Heart left ventricle (tissue), 16 donors: ENCODE results near the gene TICRR. TPM values are rescaled to one million over a fixed set of nuclear protein-coding genes. Genes with fewer than 3 reads are reported as not detected.
"Not testable (repeated sequence)": the region's sequence is repeated elsewhere in the genome, so short reads cannot be mapped to it uniquely, and the experiment has no call there.

Experiments
- ATAC-seq, 4 donors: fragments of 200-7000 bp; cut with Tn5 transposase; one replicate each; pipeline ENCODE4 v1.9.1; 2020 to 2022; ENCODE audit warnings: moderate library complexity in 4 of 4, mild to moderate bottlenecking in 3 of 4, moderate number of reproducible peaks in 1 of 4
- DNase-seq, 5 donors: peaks; one replicate each; pipeline ENCODE4 v3.0.0-alpha.2; 2020
- H3K27ac ChIP-seq, 12 donors: fragments of 200-600 bp; sonication (generic) in 4 of 12; one replicate each; pipeline versions ENCODE4 v1.5.0 to v1.8.0; 2016 to 2022; ENCODE audit warnings: mild to moderate bottlenecking in 2 of 12
- H3K27me3 ChIP-seq, 9 donors: fragments of 200-600 bp; sonication (generic) in 2 of 9; one replicate each; pipeline versions ENCODE4 v1.5.1 to v1.8.0; 2016 to 2022; ENCODE audit warnings: mild to moderate bottlenecking in 3 of 9
- H3K36me3 ChIP-seq, 9 donors: fragments of 200-600 bp; sonication (generic) in 2 of 9; one replicate each; pipeline versions ENCODE4 v1.5.0 to v1.8.0; 2018 to 2022; ENCODE audit warnings: mild to moderate bottlenecking in 2 of 9
- H3K4me1 ChIP-seq, 12 donors: fragments of 200-600 bp; sonication (generic) in 4 of 12; one replicate each; pipeline versions ENCODE4 v1.5.0 to v1.8.0; 2016 to 2022; ENCODE audit warnings: mild to moderate bottlenecking in 3 of 12
- H3K4me3 ChIP-seq, 12 donors: fragments of 200-600 bp; sonication (generic) in 4 of 12; one replicate each; pipeline versions ENCODE4 v1.5.0 to v1.8.0; 2017 to 2022; ENCODE audit warnings: mild to moderate bottlenecking in 9 of 12, moderate library complexity in 4 of 12
- H3K9me3 ChIP-seq, 12 donors: fragments of 200-600 bp; sonication (generic) in 4 of 12; one replicate each; pipeline versions ENCODE4 v1.5.0 to v1.8.0; 2016 to 2022; ENCODE audit warnings: mild to moderate bottlenecking in 1 of 12
- POLR2A ChIP-seq, 2 donors: fragments of 450-650 bp; IDR thresholded peaks; one replicate each; pipeline ENCODE4 v1.6.1; 2017; ENCODE audit warnings: antibody characterized with exemption in 2 of 2, mild to moderate bottlenecking in 2 of 2, moderate library complexity in 2 of 2
- WGBS, 4 donors: extraction: QIAGEN DNeasy Blood & Tissue Kit in 2 of 4; methylation state at CpG; one replicate each; pipeline versions ENCODE4 v1.1.5 to v1.1.7; 2013 to 2018; 5-methylcytosine and 5-hydroxymethylcytosine counted together
- intact Hi-C, 10 donors: fragments of 100-400 bp; cut with DNase I; formaldehyde crosslinking; loops; one replicate each; pipeline versions ENCODE4 v1.11.1 to v1.14.2; 2022
- polyA plus RNA-seq, 2 donors: library from polyadenylated mRNA; stranded (reverse); fragments of 200-250 nt; gene quantifications; one replicate each; pipeline ENCODE4 v1.2.3, GENCODE V29; 2013
- total RNA-seq, 9 donors: library from RNA; depleted of rRNA in 2 of 9; stranded (reverse); fragments of >200 nt in 2 of 9; fragmentation: NEBNext Ultra II Directional in 3 of 9; extraction: Animal tissue kit (Norgen Biotek cat#: 25700) in 3 of 9; gene quantifications; one replicate each; pipeline versions ENCODE4 v1.1.0 to v1.2.4, GENCODE V29; 2016 to 2023
- TF ChIP-seq, protein P1 (sequence below), 12 donors: fragments of 200-600 bp; sonication (generic) in 4 of 12; IDR thresholded peaks; one replicate each; pipeline versions ENCODE4 v1.5.0 to v1.8.0; 2018 to 2022; ENCODE audit warnings: antibody characterized with exemption in 12 of 12, mild to moderate bottlenecking in 5 of 12
- donor health status: ischemic (EF 13 %, LVEDD 7.1; RV severe dilation, severe dysfunction).
- donor health status: healthy with polysubstance abuse.
- donor health status: DM: no; HTN: yes; CAD: no.
- donor health status: DM: no; HTN: no; CAD: no.
- donor health status: ischemic (EF 25% LVEDD 6.9; RV normal size, moderate dysfunction).
- donor health status: ischemic (EF 25% LVEDD 5.7; RV mildly dilated, moderate dysfunction).
- donor health status: healthy.
- donor health status: DM: yes; HTN: yes; CAD: no.
- donor health status: ischemic (EF 35%, LVEDD 5.7; RV mildly dilated, moderate dysfunction).
- donor health status: nonischemic (EF 11% LVEDD 7.7; RV severe dilation, severe dysfunction).
- donor health status: DM: yes; HTN: yes; CAD: no.
- donor health status: PGD.
- donor health status: ischemic (EF 29% LVEDD 5.4; RV normal size, mild dysfunction).
- donor health status: nonischemic (EF 23%, LVEDD 6.1; RV moderate dilation, normal function).

Gene TICRR
- total and polyA plus RNA-seq, 11 donors, result 0.04 to 1.4 (median 0.08) TPM; not detected in 4

DNA sequence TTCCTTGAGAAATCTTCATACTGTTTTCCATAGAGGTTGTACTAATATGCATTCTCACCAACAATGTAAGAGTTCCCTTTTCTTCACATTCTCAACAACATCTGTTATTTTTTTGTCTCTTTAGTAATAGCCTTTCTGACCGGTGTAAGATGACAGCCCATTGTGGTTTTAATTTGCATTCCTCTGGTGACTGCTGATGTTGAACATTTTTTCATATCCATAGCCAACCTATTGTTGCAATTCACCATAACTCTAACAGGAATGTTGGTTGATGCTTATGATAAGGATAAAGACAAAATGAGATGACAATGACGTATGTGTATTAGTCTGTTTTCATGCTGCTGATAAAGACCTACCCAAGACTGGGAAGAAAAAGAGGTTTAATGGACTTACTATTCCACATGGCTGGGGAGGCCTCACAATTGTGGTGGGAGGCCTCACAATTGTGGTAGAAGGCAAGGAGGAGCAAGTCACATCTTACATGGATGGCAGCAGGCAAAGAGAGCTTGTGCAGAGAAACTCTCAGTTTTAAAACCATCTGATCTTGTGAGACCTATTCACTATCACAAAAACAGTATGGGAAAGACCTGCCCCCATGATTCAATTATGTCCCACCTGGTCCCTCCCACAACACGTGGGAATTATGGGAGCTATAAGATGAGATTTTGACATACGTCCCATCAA lies 41.3 kb upstream of the TICRR start:
- H3K36me3 ChIP-seq, result no peaks in the 10 kb centered on the region
- no peak for DNase-seq
- no peak overlapping the region for H3K27ac ChIP-seq
- intact Hi-C loops, result no loop called here
- no peaks in the 10 kb centered on the region for H3K27me3 ChIP-seq
- ATAC-seq, result no peak
- H3K4me1 ChIP-seq, result no peaks in the 10 kb centered on the region
- no peak overlapping the region for H3K4me3 ChIP-seq
- TF ChIP-seq POLR2A (IDR thresholded peaks at IDR 0.05), result no peak
- TF ChIP-seq, protein P1, sequence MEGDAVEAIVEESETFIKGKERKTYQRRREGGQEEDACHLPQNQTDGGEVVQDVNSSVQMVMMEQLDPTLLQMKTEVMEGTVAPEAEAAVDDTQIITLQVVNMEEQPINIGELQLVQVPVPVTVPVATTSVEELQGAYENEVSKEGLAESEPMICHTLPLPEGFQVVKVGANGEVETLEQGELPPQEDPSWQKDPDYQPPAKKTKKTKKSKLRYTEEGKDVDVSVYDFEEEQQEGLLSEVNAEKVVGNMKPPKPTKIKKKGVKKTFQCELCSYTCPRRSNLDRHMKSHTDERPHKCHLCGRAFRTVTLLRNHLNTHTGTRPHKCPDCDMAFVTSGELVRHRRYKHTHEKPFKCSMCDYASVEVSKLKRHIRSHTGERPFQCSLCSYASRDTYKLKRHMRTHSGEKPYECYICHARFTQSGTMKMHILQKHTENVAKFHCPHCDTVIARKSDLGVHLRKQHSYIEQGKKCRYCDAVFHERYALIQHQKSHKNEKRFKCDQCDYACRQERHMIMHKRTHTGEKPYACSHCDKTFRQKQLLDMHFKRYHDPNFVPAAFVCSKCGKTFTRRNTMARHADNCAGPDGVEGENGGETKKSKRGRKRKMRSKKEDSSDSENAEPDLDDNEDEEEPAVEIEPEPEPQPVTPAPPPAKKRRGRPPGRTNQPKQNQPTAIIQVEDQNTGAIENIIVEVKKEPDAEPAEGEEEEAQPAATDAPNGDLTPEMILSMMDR (IDR thresholded peaks at IDR 0.05), result no peak
- WGBS, 4 donors, result 84 to 88% (median 85%) methylated on average over 4 of the region's 4 CpGs
- peaks cover 0 to 16% (median 8%) of the 10 kb centered on the region in 12 donors for H3K9me3 ChIP-seq

DNA sequence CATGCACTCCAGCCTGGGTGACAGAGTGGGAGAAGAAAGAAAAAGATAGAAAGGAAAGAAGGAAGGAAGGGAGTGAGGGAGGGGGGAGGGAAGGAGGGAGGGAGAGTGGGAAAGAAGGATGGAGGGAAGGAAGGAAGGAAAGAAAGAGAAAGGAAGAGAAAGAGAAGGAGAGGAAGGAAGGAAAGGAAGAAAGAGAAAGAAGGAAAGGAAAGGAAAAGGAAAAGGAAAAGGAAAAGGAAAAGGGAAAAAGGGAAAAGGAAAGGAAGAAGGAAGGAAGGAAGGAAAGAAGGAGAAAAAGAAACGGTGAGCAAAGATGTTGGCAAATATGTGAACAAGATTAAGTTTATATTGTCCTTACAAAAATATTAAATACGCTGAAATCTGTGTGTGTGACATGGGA lies 36.2 kb upstream of the TICRR start:
- TF ChIP-seq POLR2A (IDR thresholded peaks at IDR 0.05), result no peak
- TF ChIP-seq, protein P1 (IDR thresholded peaks at IDR 0.05), result no peak
- intact Hi-C loops, result no loop called here
- H3K4me1 ChIP-seq, result no peaks in the 10 kb centered on the region
- peaks cover 0 to 8% (median 0%) of the 10 kb centered on the region in 9 donors for H3K27me3 ChIP-seq
- no peaks in the 10 kb centered on the region for H3K36me3 ChIP-seq
- no peak overlapping the region for H3K27ac ChIP-seq
- DNase-seq, result no peak
- H3K4me3 ChIP-seq, result no peak overlapping the region
- WGBS, 4 donors, result 60 to 77% (median 71%) methylated on average over 2 of the region's 2 CpGs
- H3K9me3 ChIP-seq, result peaks cover 0 to 15% (median 8%) of the 10 kb centered on the region in 12 donors
- no peak for ATAC-seq

DNA sequence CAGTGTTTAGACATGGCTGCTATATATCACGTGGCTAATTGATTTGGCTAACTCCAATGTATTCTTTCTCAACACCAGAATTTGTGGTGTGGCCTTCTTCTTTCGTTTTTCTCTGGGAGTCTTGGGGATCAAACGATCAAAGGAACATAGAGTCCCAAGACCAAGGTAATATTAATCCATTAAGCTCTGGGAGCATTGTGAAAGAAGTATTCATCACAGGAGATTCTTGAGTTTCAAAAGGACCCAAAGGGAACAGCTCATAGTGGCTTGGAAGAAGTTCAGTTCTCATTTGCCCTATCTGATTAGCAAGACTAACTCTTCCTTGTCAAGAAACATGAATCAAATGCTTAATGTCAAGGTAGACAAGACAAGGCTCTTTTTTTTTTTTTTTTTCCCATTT lies 32.9 kb upstream of the TICRR start:
- H3K27me3 ChIP-seq, result peaks cover 0 to 8% (median 0%) of the 10 kb centered on the region in 9 donors
- no peaks in the 10 kb centered on the region for H3K4me1 ChIP-seq
- H3K27ac ChIP-seq, result no peak overlapping the region
- H3K9me3 ChIP-seq, result peaks cover 0 to 10% (median 8%) of the 10 kb centered on the region in 12 donors
- no peak overlapping the region for H3K4me3 ChIP-seq
- ATAC-seq (no peak), DNase-seq (no peak)
- WGBS, 4 donors, result 73 to 79% (median 77%) methylated on average over 3 of the region's 3 CpGs
- intact Hi-C loops, result no loop called here
- no peaks in the 10 kb centered on the region for H3K36me3 ChIP-seq
- TF ChIP-seq, protein P1 (IDR thresholded peaks at IDR 0.05), result no peak
- no peak for TF ChIP-seq POLR2A (IDR thresholded peaks at IDR 0.05)

DNA sequence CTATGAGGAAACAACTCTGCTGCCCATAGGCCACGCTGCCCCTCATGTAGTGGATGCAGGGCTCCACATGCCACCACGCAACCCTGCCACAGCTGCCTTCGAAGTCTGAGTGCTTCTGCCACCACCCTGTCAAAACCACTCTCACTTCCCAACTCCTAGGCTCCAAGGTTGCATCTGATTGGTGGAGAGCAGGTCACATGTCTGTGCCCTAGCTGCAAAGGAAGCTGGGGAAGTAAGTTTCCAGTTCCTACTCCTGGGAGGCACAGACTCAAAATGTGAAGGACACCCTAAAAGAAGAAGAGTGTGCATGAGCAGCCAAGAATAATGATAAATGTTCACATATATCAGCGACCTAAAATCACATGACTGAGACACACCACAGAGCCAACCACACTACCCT lies 31.9 kb upstream of the TICRR start:
- intact Hi-C loops, result no loop called here
- TF ChIP-seq, protein P1 (IDR thresholded peaks at IDR 0.05), result no peak
- no peak for TF ChIP-seq POLR2A (IDR thresholded peaks at IDR 0.05)

DNA sequence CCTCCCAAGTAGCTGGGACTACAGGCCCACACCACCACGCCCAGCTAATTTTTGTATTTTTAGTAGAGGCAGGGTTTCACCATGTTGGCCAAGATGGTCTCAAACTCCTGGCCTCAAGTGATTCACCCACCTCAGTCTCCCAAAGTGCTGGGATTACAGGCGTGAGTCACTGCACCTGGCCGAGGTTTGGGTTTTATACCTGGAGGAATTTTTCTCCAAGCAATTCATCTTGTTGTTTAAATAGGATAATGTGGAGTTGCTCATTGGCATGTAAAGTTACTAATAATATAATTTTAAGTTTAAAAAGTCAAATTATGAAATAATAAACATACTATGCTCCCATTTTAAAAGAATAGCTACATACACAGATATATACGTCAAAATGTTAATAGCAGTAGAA lies 26.1 kb upstream of the TICRR start:
- H3K36me3 ChIP-seq, H3K4me1 ChIP-seq, H3K27ac ChIP-seq, intact Hi-C loops, H3K9me3 ChIP-seq, H3K4me3 ChIP-seq, ATAC-seq, DNase-seq, H3K27me3 ChIP-seq: not testable (repeated sequence)
- WGBS, 4 donors, result 63 to 90% (median 73%) methylated on average over 4 of the region's 4 CpGs

More for the DNA sequence above, 31.9 kb upstream of the TICRR start:
- Histone ChIP-seq H3K9me3 (peaks cover 0 to under 1% (median 0%) of the 10 kb centered on the region in 12 donors), H3K27me3 (peaks cover 0 to 8% (median 0%) of the 10 kb centered on the region in 9 donors), H3K4me1 (no peaks in the 10 kb centered on the region), H3K4me3 (no peak overlapping the region), H3K27ac (no peak overlapping the region), H3K36me3 (no peaks in the 10 kb centered on the region)
- ATAC-seq (no peak), DNase-seq (no peak)
- WGBS, 4 donors, result 80 to 82% (median 81%) methylated on average over 4 of the region's 4 CpGs
